ENCODE data around the gene FAM78B. TPM values are rescaled to one million over a fixed set of nuclear protein-coding genes. Genes with fewer than 3 reads are reported as not detected.

FAM78B gene
- total and polyA plus RNA-seq, 2 of the 8 experiments (the other 6 are each of a cell fraction or from before 2014, with no cell fraction given) = 2.3 to 3.6 TPM

DNA sequence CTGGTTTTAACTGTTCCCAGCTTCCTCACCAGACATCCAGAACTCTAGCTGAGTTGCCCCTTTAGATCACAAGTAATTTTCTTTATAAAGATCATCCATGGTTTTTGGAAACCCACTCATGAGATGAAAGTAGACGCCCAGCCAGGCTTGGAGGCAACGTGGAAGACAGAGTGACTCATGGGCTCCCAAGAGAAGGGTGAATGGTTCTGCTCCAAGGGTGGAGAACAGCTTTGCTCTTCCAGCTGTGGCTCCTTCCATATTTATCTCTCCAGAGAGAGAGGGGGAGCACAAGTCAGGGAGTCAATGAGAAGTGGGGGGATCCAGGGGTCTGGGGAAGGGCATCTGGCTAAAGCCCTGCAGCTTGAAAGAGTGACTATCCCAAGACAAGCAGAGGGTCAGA is 13.8 kb downstream of the FAM78B start:
- Histone ChIP-seq H3K9ac (replicated peaks in 1 of 4; ENCODE audit: extremely low read depth in 1 of 4, low read depth in 3 of 4, low read length in 3 of 4) (no peak overlapping the region), H3K23me2 (ENCODE audit: low read depth, low read length) (no peaks in the 10 kb centered on the region), H3K36me3 (ENCODE audit: control insufficient read depth in 2 of 4, insufficient read depth in 4 of 4, low read length in 3 of 4) (no peaks in the 10 kb centered on the region), H4K91ac (replicated peaks; ENCODE audit: insufficient read length, low read length) (no peak overlapping the region), H3K27me3 (replicated peaks in 1 of 4; ENCODE audit: control insufficient read depth in 3 of 4, extremely low read depth in 1 of 4, insufficient read depth in 3 of 4, low read length in 3 of 4) (no peaks in the 10 kb centered on the region), H4K5ac (ENCODE audit: insufficient read length, low read depth, low read length) (no peak overlapping the region), H3K23ac (ENCODE audit: insufficient read length) (no peak overlapping the region), H3K4ac (replicated peaks; ENCODE audit: insufficient read length, low read depth, low read length) (no peak overlapping the region), H4K20me1 (replicated peaks in 1 of 2; ENCODE audit: control insufficient read depth in 1 of 2, insufficient read depth in 2 of 2, low read length in 2 of 2) (no peaks in the 10 kb centered on the region), H3K9me3 (ENCODE audit: insufficient read depth in 2 of 2, low read depth in 1 of 2, low read length in 1 of 2) (no peaks in the 10 kb centered on the region), H3K4me3 (ENCODE audit: extremely low read depth in 1 of 4, insufficient read depth in 2 of 4, low read depth in 3 of 4, low read length in 4 of 4) (no peak overlapping the region), H2BK120ac (replicated peaks; ENCODE audit: low read depth, low read length) (no peak overlapping the region), H2BK5ac (ENCODE audit: low read depth, low read length) (no peak overlapping the region), H3K27ac (ENCODE audit: low read depth, low read length) (no peak overlapping the region), H2BK20ac (ENCODE audit: low read length) (no peak overlapping the region), H3K18ac (ENCODE audit: extremely low read depth, low read length) (no peak overlapping the region), H3K79me1 (ENCODE audit: low read depth, low read length) (peaks cover 5% of the 10 kb centered on the region; the same call in 1 of the 2 replicates), H3K4me1 (replicated peaks in 1 of 4; ENCODE audit: control insufficient read depth in 3 of 4, insufficient read depth in 4 of 4, low read length in 3 of 4) (no peaks in the 10 kb centered on the region), H3K56ac (replicated peaks; ENCODE audit: insufficient read length, low read depth, low read length) (no peak overlapping the region), H2BK12ac (ENCODE audit: low read depth, low read length) (no peak overlapping the region), H3K4me2 (ENCODE audit: insufficient read depth in 1 of 2, low read depth in 2 of 2, low read length in 2 of 2) (no peak overlapping the region), H2AFZ (ENCODE audit: low read length) (no peak overlapping the region), H3K14ac (ENCODE audit: insufficient read length) (no peak overlapping the region), H2AK5ac (ENCODE audit: low read depth, low read length) (no peak overlapping the region), H4K8ac (ENCODE audit: extremely low read depth, insufficient read depth, low read length) (no peak overlapping the region), H3K79me2 (ENCODE audit: control insufficient read depth in 1 of 2, insufficient read depth in 2 of 2, low read length in 2 of 2) (no peaks in the 10 kb centered on the region; a peak in 1 of 4 replicates), H2BK15ac (ENCODE audit: low read length) (no peak overlapping the region)
- DNase-seq (ENCODE audit: low read depth in 1 of 2, low spot score in 2 of 2) (no peak), FAIRE-seq (no peak)
- CTCF ChIA-PET (ENCODE audit: partially characterized antibody) = interaction anchor here (0.9 to 2.1 kb wide), 5 partner anchors 9 to 32 kb away, joined by 3 to 8 read pairs (median 5); no protein-coding TSS in a partner anchor
- POLR2A ChIA-PET (ENCODE audit: partially characterized antibody) = no interaction called here
- 94% methylated on average over 2 of the region's 2 CpGs; no CpG with 5 or more reads in 1 of the 2 experiments for WGBS, 2 experiments (ENCODE audit: extremely low coverage in 1 of 2, insufficient coverage in 1 of 2, insufficient read length in 1 of 2, insufficient replicate concordance in 2 of 2, low coverage in 1 of 2, low lambda C conversion rate in 2 of 2, missing lambda C conversion rate in 1 of 2)
- no peak for TF ChIP-seq BRCA1 (IDR thresholded peaks at IDR 0.05; ENCODE audit: low read depth, low read length)
- no peak for TF ChIP-seq CBX8 (IDR thresholded peaks at IDR 0.05; ENCODE audit: borderline replicate concordance, low read depth, low read length)
- TF ChIP-seq RAD21 (IDR thresholded peaks at IDR 0.05 in 1 of 2, conservative IDR thresholded peaks at IDR 0.05 in 1 of 2; ENCODE audit: low read depth in 2 of 2, low read length in 2 of 2) = no peak
- no peak for TF ChIP-seq TBP (IDR thresholded peaks at IDR 0.05; ENCODE audit: low read depth, low read length)
